NCI-H146 treated with DMSO at 0.1 percent for 48 hours (cell line): ENCODE data around the gene RIBC2.
"Not testable (repeated sequence)": the region's sequence is repeated elsewhere in the genome, so short reads cannot be mapped to it uniquely, and the experiment has no call there.

Experiments used
- DNase-seq: peaks from one replicate; lab custom pipeline; 2025; ENCODE audit not compliant: unreplicated experiment; lab: John Stamatoyannopoulos, UW

RIBC2 gene

GRCh38 chr22:45423524-45423923 lies 10.0 kb downstream of the RIBC2 start:
- no peak for DNase-seq

- DNase-seq = no peak
Measured at GRCh38 chr22:45424241-45424731, 10.8 kb downstream of the RIBC2 start.

GRCh38 chr22:45425101-45425500 lies 11.6 kb downstream of the RIBC2 start:
- no peak for DNase-seq

- DNase-seq = no peak
Measured at GRCh38 chr22:45425531-45426265, 12.2 kb downstream of the RIBC2 start.

- DNase-seq = no peak
Measured at GRCh38 chr22:45426387-45426786, 12.9 kb downstream of the RIBC2 start.

- DNase-seq = no peak
Measured at GRCh38 chr22:45427114-45427513, 13.6 kb downstream of the RIBC2 start.

GRCh38 chr22:45428391-45429385 lies 15.2 kb downstream of the RIBC2 start:
- no peak for DNase-seq

- DNase-seq = no peak
Measured at GRCh38 chr22:45429424-45429823, 15.9 kb downstream of the RIBC2 start.

- no peak for DNase-seq
Measured at GRCh38 chr22:45429981-45430775, 16.7 kb downstream of the RIBC2 start.

GRCh38 chr22:45430871-45431270 lies 17.4 kb downstream of the RIBC2 start:
- no peak for DNase-seq

GRCh38 chr22:45434981-45435380 lies 21.5 kb downstream of the RIBC2 start:
- no peak for DNase-seq

GRCh38 chr22:45435544-45436139 lies 22.1 kb downstream of the RIBC2 start:
- DNase-seq = peak; percentile 42

- not testable (repeated sequence) for DNase-seq
Measured at GRCh38 chr22:45436871-45437517, 23.5 kb downstream of the RIBC2 start.

- no peak for DNase-seq
Measured at GRCh38 chr22:45438336-45438735, 24.8 kb downstream of the RIBC2 start.

- DNase-seq = not testable (repeated sequence)
Measured at GRCh38 chr22:45440688-45441087, 27.2 kb downstream of the RIBC2 start.

- peak; percentile 58 for DNase-seq
Measured at GRCh38 chr22:45441138-45441537, 27.6 kb downstream of the RIBC2 start.

GRCh38 chr22:45442116-45442515 lies 28.6 kb downstream of the RIBC2 start:
- no peak for DNase-seq

- DNase-seq = no peak
Measured at GRCh38 chr22:45444168-45444567, 30.7 kb downstream of the RIBC2 start.

- no peak for DNase-seq
Measured at GRCh38 chr22:45445031-45445710, 31.7 kb downstream of the RIBC2 start.
